Aorta (tissue), 5 donors: Measurements from ENCODE around the gene SEMA5B. TPM values are rescaled to one million over a fixed set of nuclear protein-coding genes. Genes with fewer than 3 reads are reported as not detected.

ENCODE experiments used
- ATAC-seq: fragments of 200-7000 bp; cut with Tn5 transposase; one replicate; pipeline ENCODE4 v1.9.1; 2022; ENCODE audit warnings: moderate library complexity; ENCODE audit not compliant: low FRiP score
- DNase-seq, 2 donors: peaks; one replicate each; pipeline ENCODE4 v3.0.0-alpha.2; 2020
- H3K27ac ChIP-seq, 2 donors: one replicate each; pipeline ENCODE4 v1.5.1; 2013; ENCODE audit warnings: low read length in 2 of 2, mild to moderate bottlenecking in 2 of 2, moderate library complexity in 2 of 2, control low read depth in 1 of 2, inconsistent platforms in 1 of 2, low read depth in 1 of 2
- H3K27me3 ChIP-seq, 2 donors: one replicate each; pipeline ENCODE4 v1.6.1; 2013; ENCODE audit warnings: control low read depth in 1 of 2, low read length in 1 of 2, mild to moderate bottlenecking in 1 of 2, moderate library complexity in 1 of 2; ENCODE audit not compliant: insufficient read depth in 2 of 2, control insufficient read depth in 1 of 2
- H3K36me3 ChIP-seq, 2 donors: one replicate each; pipeline ENCODE4 v1.6.1; 2013; ENCODE audit warnings: control low read depth in 1 of 2, low read length in 1 of 2, mild to moderate bottlenecking in 1 of 2; ENCODE audit not compliant: insufficient read depth in 2 of 2, control insufficient read depth in 1 of 2
- H3K4me1 ChIP-seq, 2 donors: one replicate each; pipeline ENCODE4 v1.6.1; 2013; ENCODE audit warnings: low read length in 2 of 2, control low read depth in 1 of 2, mild to moderate bottlenecking in 1 of 2, moderate library complexity in 1 of 2; ENCODE audit not compliant: insufficient read depth in 2 of 2, control insufficient read depth in 1 of 2
- H3K4me3 ChIP-seq, 2 donors: one replicate each; pipeline ENCODE4 v1.5.1; 2013; ENCODE audit warnings: low read length in 2 of 2, control low read depth in 1 of 2, mild to moderate bottlenecking in 1 of 2
- H3K9me3 ChIP-seq: one replicate; pipeline ENCODE4 v1.6.1; 2013; ENCODE audit warnings: mild to moderate bottlenecking, low read length; ENCODE audit not compliant: control insufficient read depth
- WGBS, 2 donors: extraction: QIAGEN DNeasy Blood & Tissue Kit; methylation state at CpG; one replicate each; pipeline ENCODE4 v1.1.7; 2013; 5-methylcytosine and 5-hydroxymethylcytosine counted together
- intact Hi-C, 2 donors: fragments of 100-400 bp; cut with DNase I; formaldehyde crosslinking; loops; one replicate each; pipeline versions ENCODE4 v1.14.2 to v1.15.0; 2022
- polyA plus RNA-seq, 2 donors: library from polyadenylated mRNA; stranded (reverse); fragments of 200-250 nt; gene quantifications; one replicate each; pipeline ENCODE4 v1.2.3, GENCODE V29; 2013
- total RNA-seq, 2 donors: library from RNA; stranded (reverse); fragmentation: NEBNext Ultra II Directional; extraction: Animal tissue kit (Norgen Biotek cat#: 25700); gene quantifications; one replicate each; pipeline ENCODE4 v1.2.1, GENCODE V29; 2021
- donor health status: healthy with polysubstance abuse.
- donor health status: Bipolar disorder and iron deficiency.
- donor health status: DM: no; HTN: no; CAD: no.
- donor health status: DM: no; HTN: no; CAD: no.
- donor health status: DM: yes; HTN: yes; CAD: no.

The SEMA5B gene
- total and polyA plus RNA-seq, 4 donors = under 0.01 to 4.9 (median 0.92) TPM

- Histone ChIP-seq H3K9me3 (no peaks in the 10 kb centered on the region), H3K27ac (no peak overlapping the region), H3K36me3 (no peaks in the 10 kb centered on the region), H3K27me3 (peaks cover 0 to 1% of the 10 kb centered on the region in 2 donors), H3K4me3 (no peak overlapping the region), H3K4me1 (peaks cover 0 to 4% of the 10 kb centered on the region in 2 donors)
- 95 to 96% methylated on average over 21 of the region's 21 CpGs for WGBS, 2 donors
- no peak for ATAC-seq
- DNase-seq = no peak
- intact Hi-C loops = no loop called here
These were observed 135.2 kb downstream of the SEMA5B start for GRCh38 chr3:122892118-122892960.

DNA sequence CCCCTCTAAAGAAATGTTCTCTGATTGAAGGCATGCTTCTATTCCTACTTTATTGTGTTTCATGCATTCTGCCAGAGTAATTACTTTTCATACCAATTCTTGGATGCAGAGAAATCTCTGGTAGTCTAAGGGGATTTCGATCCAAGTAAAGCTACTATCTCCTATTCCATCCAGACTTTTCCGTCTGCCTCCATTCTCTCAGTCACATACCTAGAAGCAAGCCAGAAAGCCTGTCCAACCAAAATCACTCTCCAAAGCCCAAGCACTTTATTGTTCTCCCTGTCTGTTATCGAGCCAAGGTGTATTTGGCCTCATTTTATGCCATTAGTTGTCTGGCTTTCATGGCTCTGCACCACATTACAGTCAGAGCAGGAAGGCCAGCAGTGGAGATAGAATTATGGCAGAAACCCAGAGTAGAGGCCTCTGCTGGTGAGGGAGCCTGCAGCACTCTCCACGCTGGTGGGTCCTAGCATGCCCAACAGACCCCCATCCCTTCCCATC is 136.8 kb downstream of the SEMA5B start:
- Histone ChIP-seq H3K9me3 (no peaks in the 10 kb centered on the region), H3K27me3 (peaks cover 0 to 1% of the 10 kb centered on the region in 2 donors), H3K27ac (no peak overlapping the region), H3K4me3 (no peak overlapping the region), H3K4me1 (peaks cover 0 to 4% of the 10 kb centered on the region in 2 donors), H3K36me3 (no peaks in the 10 kb centered on the region)
- intact Hi-C loops = no loop called here
- DNase-seq (no peak), ATAC-seq (no peak)
- WGBS, 2 donors = 8 to 17% methylated on average over 4 of the region's 4 CpGs

DNA sequence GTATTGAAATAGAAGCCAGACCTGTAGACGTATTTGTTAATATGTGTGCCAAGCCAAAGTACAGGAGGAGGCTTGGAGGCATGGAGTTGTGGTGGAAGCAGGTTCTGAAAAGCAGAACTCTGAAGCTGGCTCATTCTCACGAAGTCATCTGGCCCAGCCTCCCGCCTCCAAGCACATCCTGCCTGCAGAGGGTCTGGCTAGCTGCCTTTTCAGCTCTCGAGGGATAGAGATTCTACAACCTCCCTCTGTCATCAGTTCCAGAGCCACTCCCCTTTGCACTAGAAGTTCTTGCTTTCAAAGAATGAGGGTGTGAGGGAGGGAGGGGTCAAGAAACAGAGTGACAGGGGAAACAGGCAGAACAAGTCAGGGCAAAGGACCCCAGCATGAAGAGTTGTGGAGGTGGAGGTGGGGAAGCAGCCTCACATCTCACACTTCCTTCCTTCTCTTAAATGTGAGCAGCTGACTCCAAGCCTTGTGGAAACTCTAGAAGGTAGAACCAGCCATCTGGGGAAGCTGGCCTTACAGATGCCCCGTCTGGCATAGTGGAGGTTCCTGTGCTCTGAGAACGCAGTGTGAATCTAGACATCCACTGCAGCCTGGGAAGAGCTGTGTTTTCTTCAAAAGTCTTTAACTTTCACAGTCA is 137.4 kb downstream of the SEMA5B start:
- H3K27me3 ChIP-seq = peaks cover 0 to 1% of the 10 kb centered on the region in 2 donors
- H3K4me3 ChIP-seq = no peak overlapping the region
- H3K4me1 ChIP-seq = peaks cover 0 to 4% of the 10 kb centered on the region in 2 donors
- no peaks in the 10 kb centered on the region for H3K9me3 ChIP-seq
- intact Hi-C loops = no loop called here
- WGBS, 2 donors = 7 to 8% methylated on average over 5 to 6 of the region's 6 CpGs
- H3K36me3 ChIP-seq = no peaks in the 10 kb centered on the region
- no peak overlapping the region for H3K27ac ChIP-seq
- peak in 1 of 2 donors; percentile 85 for DNase-seq
- peak; percentile 74 for ATAC-seq

GRCh38 chr3:122886946-122887345 is 140.6 kb downstream of the SEMA5B start:
- DNase-seq (no peak), ATAC-seq (no peak)
- peaks cover 0 to 4% of the 10 kb centered on the region in 2 donors for H3K4me1 ChIP-seq
- no peaks in the 10 kb centered on the region for H3K36me3 ChIP-seq
- 90 to 91% methylated on average over 4 of the region's 4 CpGs for WGBS, 2 donors
- no peak overlapping the region for H3K4me3 ChIP-seq
- no peak overlapping the region for H3K27ac ChIP-seq
- no peaks in the 10 kb centered on the region for H3K9me3 ChIP-seq
- peaks cover 0 to 1% of the 10 kb centered on the region in 2 donors for H3K27me3 ChIP-seq
- intact Hi-C loops = no loop called here

DNA sequence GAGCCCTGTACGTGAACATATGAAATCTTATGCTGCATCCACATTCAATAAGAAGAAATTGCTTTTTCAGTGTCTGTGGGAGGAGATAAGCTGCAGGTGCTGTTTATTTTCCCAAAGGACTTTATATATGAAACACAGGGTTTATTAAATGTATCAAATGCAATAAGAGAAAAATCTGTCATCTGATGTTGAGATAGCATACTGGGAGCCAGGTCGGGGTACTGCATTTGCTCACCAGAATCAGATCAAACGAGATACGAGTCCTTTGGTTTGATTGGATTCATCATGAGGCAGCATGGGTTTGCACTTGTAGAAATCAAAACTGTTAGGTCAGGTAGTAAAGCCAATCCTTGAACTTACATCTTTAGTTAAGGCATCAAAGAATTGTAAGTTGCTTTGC is 141.3 kb downstream of the SEMA5B start:
- no peak for ATAC-seq
- intact Hi-C loops = no loop called here

DNA sequence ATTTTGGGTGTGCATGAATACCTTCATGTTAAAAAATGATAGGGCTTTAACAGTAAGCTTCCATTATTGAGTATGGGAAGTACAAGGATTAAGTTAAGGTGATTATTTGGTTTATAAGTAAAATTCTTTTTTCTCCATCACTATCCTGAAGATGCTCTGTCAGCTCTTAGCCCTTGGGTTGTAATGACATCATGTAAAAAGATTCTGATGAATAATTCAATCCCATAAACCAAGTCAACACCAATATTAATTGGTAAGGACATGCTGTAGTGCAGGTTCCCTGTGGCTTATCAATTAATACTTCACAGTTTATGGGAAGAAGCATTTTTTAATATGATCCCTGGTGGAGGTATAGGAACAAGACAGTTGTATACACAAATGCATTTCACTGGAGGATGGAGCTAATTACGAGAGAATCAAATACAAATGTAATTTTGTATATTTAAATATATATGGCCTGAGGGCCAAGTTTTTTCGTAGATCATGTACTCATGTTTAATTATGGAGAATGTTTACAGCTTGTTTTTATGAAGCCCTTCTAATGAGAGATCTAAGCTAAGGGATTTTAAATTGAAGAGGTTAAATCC is 145.1 kb downstream of the SEMA5B start:
- no peak for ATAC-seq
- intact Hi-C loops = no loop called here
- H3K4me1 ChIP-seq = no peaks in the 10 kb centered on the region
- DNase-seq = no peak
- WGBS, 2 donors = 93 to 95% methylated on average over 2 of the region's 2 CpGs
- peaks cover 0 to 2% of the 10 kb centered on the region in 2 donors for H3K36me3 ChIP-seq
- no peaks in the 10 kb centered on the region for H3K9me3 ChIP-seq
- no peak overlapping the region for H3K27ac ChIP-seq
- no peak overlapping the region for H3K4me3 ChIP-seq
- H3K27me3 ChIP-seq = no peaks in the 10 kb centered on the region

More for the DNA sequence above, 141.3 kb downstream of the SEMA5B start:
- Histone ChIP-seq H3K27me3 (peaks cover 0 to 1% of the 10 kb centered on the region in 2 donors), H3K4me1 (peaks cover 0 to 4% of the 10 kb centered on the region in 2 donors), H3K27ac (no peak overlapping the region), H3K36me3 (no peaks in the 10 kb centered on the region), H3K9me3 (no peaks in the 10 kb centered on the region), H3K4me3 (no peak overlapping the region)
- no peak for DNase-seq
- 95 to 96% methylated on average over 4 of the region's 4 CpGs for WGBS, 2 donors

DNA sequence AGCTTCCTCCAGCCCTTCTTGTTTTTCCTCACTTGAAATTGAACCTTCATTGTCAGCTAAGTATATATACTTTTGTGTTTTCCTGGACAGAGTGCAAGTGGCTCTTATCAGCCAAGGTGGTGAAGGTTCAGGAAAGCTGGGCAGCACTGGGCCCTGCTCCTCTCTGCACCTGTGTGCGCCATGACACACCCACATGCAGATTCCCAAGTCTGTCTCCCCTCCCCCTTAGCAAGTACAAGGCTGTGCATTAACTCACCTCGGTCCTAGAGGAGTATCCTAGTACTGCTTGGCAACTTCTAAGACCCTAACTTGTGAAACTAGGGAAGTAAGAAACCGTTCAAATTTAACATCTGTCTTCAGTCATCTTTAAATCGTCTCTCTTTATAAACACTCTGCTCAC is 146.9 kb downstream of the SEMA5B start:
- H3K4me1 ChIP-seq = peaks cover 0 to 1% of the 10 kb centered on the region in 2 donors
- intact Hi-C loops = no loop called here
- WGBS, 2 donors = 72 to 73% methylated on average over 4 of the region's 4 CpGs
- no peak overlapping the region for H3K4me3 ChIP-seq
- H3K27me3 ChIP-seq = no peaks in the 10 kb centered on the region
- H3K27ac ChIP-seq = no peak overlapping the region
- ATAC-seq = no peak
- no peak for DNase-seq
- H3K9me3 ChIP-seq = no peaks in the 10 kb centered on the region
- H3K36me3 ChIP-seq = peaks cover 0 to 2% of the 10 kb centered on the region in 2 donors

DNA sequence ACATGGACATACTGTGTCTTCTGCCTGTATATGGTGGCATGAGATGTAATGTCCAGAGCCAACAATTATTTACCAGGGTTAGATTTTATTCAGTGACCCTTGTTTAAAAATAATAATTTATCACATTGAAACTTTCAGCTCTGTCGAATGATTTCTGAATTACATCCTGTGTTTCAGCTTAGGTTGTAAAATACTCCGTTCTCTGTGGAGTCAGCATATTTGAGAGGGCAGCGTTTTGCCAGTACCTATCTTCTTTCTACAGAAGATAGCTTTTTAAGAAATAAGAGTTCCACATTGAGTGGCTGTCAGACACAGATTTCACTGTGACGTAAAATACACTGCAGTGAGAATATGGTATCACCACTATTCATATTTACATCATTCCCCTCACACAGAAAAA is 147.4 kb downstream of the SEMA5B start:
- Histone ChIP-seq H3K27me3 (no peaks in the 10 kb centered on the region), H3K36me3 (peaks cover 0 to 2% of the 10 kb centered on the region in 2 donors), H3K27ac (no peak overlapping the region), H3K4me3 (no peak overlapping the region), H3K4me1 (peaks cover 0 to 1% of the 10 kb centered on the region in 2 donors), H3K9me3 (no peaks in the 10 kb centered on the region)
- ATAC-seq = no peak
- WGBS, 2 donors = 76 to 88% methylated on average over 4 of the region's 4 CpGs
- intact Hi-C loops = no loop called here
- no peak for DNase-seq
